GF-D8 (cell line): ENCODE data around the gene DPH3.

Source experiments
- DNase-seq: peaks from one replicate; lab custom pipeline; 2025; lab: John Stamatoyannopoulos, UW

Gene DPH3

GRCh38 chr3:16290827-16291196 is 26.1 kb upstream of the DPH3 start:
- DNase-seq = peak; percentile 98

GRCh38 chr3:16290007-16290826 is 25.5 kb upstream of the DPH3 start:
- DNase-seq = peak; percentile 18

- DNase-seq = no peak
Measured at GRCh38 chr3:16289144-16289889, 24.6 kb upstream of the DPH3 start.

GRCh38 chr3:16288664-16289063 is 23.9 kb upstream of the DPH3 start:
- no peak for DNase-seq

GRCh38 chr3:16286751-16287543 is 22.2 kb upstream of the DPH3 start:
- DNase-seq = peak; percentile 39

GRCh38 chr3:16286161-16286560 is 21.4 kb upstream of the DPH3 start:
- no peak for DNase-seq

- no peak for DNase-seq
Measured at GRCh38 chr3:16284633-16285032, 19.9 kb upstream of the DPH3 start.

GRCh38 chr3:16280671-16281070 is 15.9 kb upstream of the DPH3 start:
- no peak for DNase-seq

GRCh38 chr3:16279010-16279801 is 14.5 kb upstream of the DPH3 start:
- DNase-seq = no peak

GRCh38 chr3:16277471-16277870 is 12.7 kb upstream of the DPH3 start:
- DNase-seq = no peak

GRCh38 chr3:16273867-16274266 is 9.1 kb upstream of the DPH3 start:
- DNase-seq = no peak

GRCh38 chr3:16272588-16272987 is 7.8 kb upstream of the DPH3 start:
- DNase-seq = no peak

- no peak for DNase-seq
Measured at GRCh38 chr3:16270855-16271254, 6.1 kb upstream of the DPH3 start.

GRCh38 chr3:16266714-16267113 is 2.0 kb upstream of the DPH3 start:
- no peak for DNase-seq

- DNase-seq = no peak
Measured at GRCh38 chr3:16265455-16265786, 678 bp upstream of the DPH3 start.

GRCh38 chr3:16264174-16264707 is 502 bp downstream of the DPH3 start:
- no peak for DNase-seq

GRCh38 chr3:16262174-16262573 is 2.6 kb downstream of the DPH3 start:
- DNase-seq = no peak

GRCh38 chr3:16260046-16260445 is 4.7 kb downstream of the DPH3 start:
- no peak for DNase-seq

GRCh38 chr3:16258866-16259265 is 5.9 kb downstream of the DPH3 start:
- DNase-seq = no peak

- DNase-seq = no peak
Measured at GRCh38 chr3:16258177-16258576, 6.6 kb downstream of the DPH3 start.

GRCh38 chr3:16257309-16257708 is 7.4 kb downstream of the DPH3 start:
- no peak for DNase-seq

- no peak for DNase-seq
Measured at GRCh38 chr3:16255726-16256125, 9.0 kb downstream of the DPH3 start.
